Measurements from ENCODE around the gene ARHGEF12.

ARHGEF12 gene

GRCh38 chr11:120516461-120517389 is 180.5 kb downstream of the ARHGEF12 start:
- no peak overlapping the region for H3K27ac ChIP-seq
- TF ChIP-seq ZFX (IDR thresholded peaks at IDR 0.05; ENCODE audit: borderline replicate concordance) (no peak), CTCF (IDR thresholded peaks at IDR 0.05) (no peak)

- no peak overlapping the region for H3K27ac ChIP-seq
- TF ChIP-seq ZFX (IDR thresholded peaks at IDR 0.05; ENCODE audit: borderline replicate concordance), result no peak
- no peak for TF ChIP-seq CTCF (IDR thresholded peaks at IDR 0.05)
Observed at GRCh38 chr11:120517390-120517761, 181.2 kb downstream of the ARHGEF12 start.

- TF ChIP-seq CTCF (IDR thresholded peaks at IDR 0.05), result no peak
- TF ChIP-seq ZFX (IDR thresholded peaks at IDR 0.05; ENCODE audit: borderline replicate concordance), result no peak
Observed at GRCh38 chr11:120517801-120518291, 181.6 kb downstream of the ARHGEF12 start.

GRCh38 chr11:120518356-120518755 is 182.1 kb downstream of the ARHGEF12 start:
- TF ChIP-seq ZFX (IDR thresholded peaks at IDR 0.05; ENCODE audit: borderline replicate concordance) (no peak), CTCF (IDR thresholded peaks at IDR 0.05) (no peak)
- H3K27ac ChIP-seq, result no peak overlapping the region

More at GRCh38 chr11:120517801-120518291, 181.6 kb downstream of the ARHGEF12 start:
- H3K27ac ChIP-seq, result no peak overlapping the region

GRCh38 chr11:120519474-120519873 is 183.3 kb downstream of the ARHGEF12 start:
- H3K27ac ChIP-seq, result no peak overlapping the region
- TF ChIP-seq CTCF (IDR thresholded peaks at IDR 0.05), result no peak
- no peak for TF ChIP-seq ZFX (IDR thresholded peaks at IDR 0.05; ENCODE audit: borderline replicate concordance)

- TF ChIP-seq ZFX (IDR thresholded peaks at IDR 0.05; ENCODE audit: borderline replicate concordance) (no peak), CTCF (IDR thresholded peaks at IDR 0.05) (no peak)
- no peak overlapping the region for H3K27ac ChIP-seq
Observed at GRCh38 chr11:120520091-120520822, 184.0 kb downstream of the ARHGEF12 start.

Data from 22Rv1 (cell line).